ENCODE measurements around the gene MXRA7.

DNA sequence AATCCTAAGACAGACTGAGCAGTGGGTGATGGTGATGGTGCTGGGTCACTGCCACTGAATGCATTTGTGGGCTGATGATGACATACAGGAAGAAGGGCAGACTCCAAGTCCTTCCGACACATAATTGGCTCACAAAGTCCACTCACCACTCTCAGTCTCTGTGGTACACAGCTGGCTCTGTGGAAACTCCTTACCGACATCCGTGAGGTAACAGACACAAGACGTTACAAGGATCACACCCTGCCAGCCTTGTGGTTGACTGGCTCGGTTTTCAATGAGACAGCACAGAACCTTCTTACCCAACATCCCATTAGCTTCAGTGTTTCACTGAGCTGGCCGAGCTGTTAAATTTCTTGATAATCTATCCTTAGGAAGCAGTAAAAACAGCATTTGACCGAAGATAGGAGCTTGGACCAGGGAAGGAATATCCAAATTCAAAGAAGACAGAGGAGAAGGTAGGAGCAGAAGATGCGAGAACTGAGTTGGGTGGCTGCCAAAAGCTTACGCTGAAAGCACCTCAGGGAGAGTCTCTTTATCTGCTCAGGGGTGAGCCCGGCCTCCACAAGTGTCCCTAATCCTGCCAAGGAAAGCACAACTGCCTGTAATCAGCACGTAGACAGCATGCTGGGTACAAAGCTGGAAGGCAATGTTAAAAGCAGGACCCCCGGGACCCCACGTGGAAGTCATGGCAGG lies 5.5 kb upstream of the MXRA7 start:
- peak in 1 of 3 donors; percentile 27 for TF ChIP-seq POLR2AphosphoS5 (IDR thresholded peaks at IDR 0.05)
- TF ChIP-seq, protein P1, sequence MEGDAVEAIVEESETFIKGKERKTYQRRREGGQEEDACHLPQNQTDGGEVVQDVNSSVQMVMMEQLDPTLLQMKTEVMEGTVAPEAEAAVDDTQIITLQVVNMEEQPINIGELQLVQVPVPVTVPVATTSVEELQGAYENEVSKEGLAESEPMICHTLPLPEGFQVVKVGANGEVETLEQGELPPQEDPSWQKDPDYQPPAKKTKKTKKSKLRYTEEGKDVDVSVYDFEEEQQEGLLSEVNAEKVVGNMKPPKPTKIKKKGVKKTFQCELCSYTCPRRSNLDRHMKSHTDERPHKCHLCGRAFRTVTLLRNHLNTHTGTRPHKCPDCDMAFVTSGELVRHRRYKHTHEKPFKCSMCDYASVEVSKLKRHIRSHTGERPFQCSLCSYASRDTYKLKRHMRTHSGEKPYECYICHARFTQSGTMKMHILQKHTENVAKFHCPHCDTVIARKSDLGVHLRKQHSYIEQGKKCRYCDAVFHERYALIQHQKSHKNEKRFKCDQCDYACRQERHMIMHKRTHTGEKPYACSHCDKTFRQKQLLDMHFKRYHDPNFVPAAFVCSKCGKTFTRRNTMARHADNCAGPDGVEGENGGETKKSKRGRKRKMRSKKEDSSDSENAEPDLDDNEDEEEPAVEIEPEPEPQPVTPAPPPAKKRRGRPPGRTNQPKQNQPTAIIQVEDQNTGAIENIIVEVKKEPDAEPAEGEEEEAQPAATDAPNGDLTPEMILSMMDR (IDR thresholded peaks at IDR 0.05) = no peak
- TF ChIP-seq POLR2A (IDR thresholded peaks at IDR 0.05) = no peak
- TF ChIP-seq EP300 (IDR thresholded peaks at IDR 0.05; ENCODE audit: low read depth) = no peak

Data from transverse colon (tissue), 4 donors.